HEK293T (cell line): ENCODE results near the gene ZC3H4.

ENCODE experiments used
- ARNT ChIP-seq: fragments of 450-650 bp; IDR thresholded peaks from 2 replicates; pipeline ENCODE4 v1.6.1; 2017; ENCODE audit warnings: mild to moderate bottlenecking
- BHLHE40 ChIP-seq: fragments of 450-650 bp; IDR thresholded peaks from 2 replicates; pipeline ENCODE4 v1.6.1; 2016; ENCODE audit warnings: mild to moderate bottlenecking, moderate library complexity, borderline replicate concordance
- ELF4 ChIP-seq: fragments of 450-650 bp; IDR thresholded peaks from 2 replicates; pipeline ENCODE4 v1.6.1; 2017; ENCODE audit warnings: antibody characterized with exemption
- FOXK2 ChIP-seq: fragments of 450-650 bp; IDR thresholded peaks from 2 replicates; pipeline ENCODE4 v1.6.1; 2016; ENCODE audit warnings: mild to moderate bottlenecking
- FOXM1 ChIP-seq: fragments of 450-650 bp; IDR thresholded peaks from 2 replicates; pipeline ENCODE4 v1.6.1; 2017; ENCODE audit warnings: mild to moderate bottlenecking, borderline replicate concordance
- HDGF ChIP-seq: fragments of 450-650 bp; IDR thresholded peaks from 2 replicates; pipeline ENCODE4 v1.6.1; 2017; ENCODE audit warnings: antibody characterized with exemption, borderline replicate concordance
- NFRKB ChIP-seq: fragments of 450-650 bp; IDR thresholded peaks from 2 replicates; pipeline ENCODE4 v1.6.1; 2016; ENCODE audit warnings: mild to moderate bottlenecking, moderate library complexity
- SP1 ChIP-seq: fragments of 450-650 bp; IDR thresholded peaks from 2 replicates; pipeline ENCODE4 v1.6.1; 2017
- SUZ12 ChIP-seq: fragments of 450-650 bp; IDR thresholded peaks from 2 replicates; pipeline ENCODE4 v1.6.1; 2016; ENCODE audit warnings: mild to moderate bottlenecking
- TARDBP ChIP-seq: fragments of 450-650 bp; IDR thresholded peaks from 2 replicates; pipeline ENCODE4 v1.6.1; 2016
- TF ChIP-seq, protein P1 (sequence below): fragments of 450-650 bp; IDR thresholded peaks from 2 replicates; pipeline ENCODE4 v1.6.1; 2016

- TF ChIP-seq SUZ12, result no peak
- TF ChIP-seq SP1, result no peak
- TF ChIP-seq, protein P1, sequence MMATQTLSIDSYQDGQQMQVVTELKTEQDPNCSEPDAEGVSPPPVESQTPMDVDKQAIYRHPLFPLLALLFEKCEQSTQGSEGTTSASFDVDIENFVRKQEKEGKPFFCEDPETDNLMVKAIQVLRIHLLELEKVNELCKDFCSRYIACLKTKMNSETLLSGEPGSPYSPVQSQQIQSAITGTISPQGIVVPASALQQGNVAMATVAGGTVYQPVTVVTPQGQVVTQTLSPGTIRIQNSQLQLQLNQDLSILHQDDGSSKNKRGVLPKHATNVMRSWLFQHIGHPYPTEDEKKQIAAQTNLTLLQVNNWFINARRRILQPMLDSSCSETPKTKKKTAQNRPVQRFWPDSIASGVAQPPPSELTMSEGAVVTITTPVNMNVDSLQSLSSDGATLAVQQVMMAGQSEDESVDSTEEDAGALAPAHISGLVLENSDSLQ, result no peak
- no peak for TF ChIP-seq FOXK2
- no peak for TF ChIP-seq FOXM1
- TF ChIP-seq HDGF, result no peak
- TF ChIP-seq TARDBP, result no peak
- TF ChIP-seq BHLHE40, result no peak
- no peak for TF ChIP-seq ARNT
- TF ChIP-seq NFRKB, result no peak
- no peak for TF ChIP-seq ELF4
Measured at GRCh38 chr19:47057328-47057727, 56.2 kb downstream of the ZC3H4 start.
